ENCODE results near the gene RALY.

DNA sequence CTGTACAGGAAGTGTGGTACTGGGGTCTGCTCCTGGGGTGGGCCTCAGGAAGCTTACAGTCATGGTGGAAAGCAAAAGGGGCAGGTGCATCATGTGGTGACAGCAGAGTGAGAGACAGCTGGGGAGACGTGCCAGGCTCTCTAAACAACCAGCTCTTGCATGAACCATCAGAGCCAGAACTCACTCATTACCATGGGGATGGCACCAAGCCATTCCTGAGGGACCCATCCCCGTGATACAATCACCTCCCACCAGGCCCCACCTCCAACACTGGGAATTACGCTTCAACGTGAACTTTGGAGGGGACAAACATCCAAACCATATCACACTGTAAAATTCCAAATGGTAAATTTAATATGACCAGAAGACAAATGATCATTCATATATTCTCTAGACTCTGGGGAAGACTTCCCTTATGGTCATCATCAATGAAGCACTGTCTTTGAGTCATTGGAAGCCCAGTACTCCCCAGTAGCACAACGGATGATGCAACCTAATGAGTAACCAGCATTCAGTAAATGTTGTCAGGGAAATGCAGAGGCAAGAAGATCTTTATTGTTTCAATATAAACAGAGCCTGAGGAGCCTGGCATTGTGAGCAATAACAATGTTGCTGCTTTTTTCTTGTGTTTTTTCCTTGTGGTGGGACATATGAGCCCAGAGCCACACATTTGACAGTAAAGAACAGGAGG lies 48.2 kb upstream of the RALY start:
- TF ChIP-seq BHLHE40 (IDR thresholded peaks at IDR 0.05; ENCODE audit: borderline replicate concordance) (no peak), TARDBP (IDR thresholded peaks at IDR 0.05) (no peak), SP1 (IDR thresholded peaks at IDR 0.05) (no peak), ZNF384 (IDR thresholded peaks at IDR 0.05) (no peak), HDGF (IDR thresholded peaks at IDR 0.05; ENCODE audit: borderline replicate concordance) (no peak), FOXM1 (IDR thresholded peaks at IDR 0.05; ENCODE audit: borderline replicate concordance) (no peak), CTBP1 (IDR thresholded peaks at IDR 0.05; ENCODE audit: borderline replicate concordance) (no peak), ARNT (IDR thresholded peaks at IDR 0.05) (no peak), FOXA1 (IDR thresholded peaks at IDR 0.05) (no peak), L3MBTL2 (conservative IDR thresholded peaks at IDR 0.05) (no peak)
- TF ChIP-seq, protein P1, sequence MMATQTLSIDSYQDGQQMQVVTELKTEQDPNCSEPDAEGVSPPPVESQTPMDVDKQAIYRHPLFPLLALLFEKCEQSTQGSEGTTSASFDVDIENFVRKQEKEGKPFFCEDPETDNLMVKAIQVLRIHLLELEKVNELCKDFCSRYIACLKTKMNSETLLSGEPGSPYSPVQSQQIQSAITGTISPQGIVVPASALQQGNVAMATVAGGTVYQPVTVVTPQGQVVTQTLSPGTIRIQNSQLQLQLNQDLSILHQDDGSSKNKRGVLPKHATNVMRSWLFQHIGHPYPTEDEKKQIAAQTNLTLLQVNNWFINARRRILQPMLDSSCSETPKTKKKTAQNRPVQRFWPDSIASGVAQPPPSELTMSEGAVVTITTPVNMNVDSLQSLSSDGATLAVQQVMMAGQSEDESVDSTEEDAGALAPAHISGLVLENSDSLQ (IDR thresholded peaks at IDR 0.05), result no peak
